Renal cortex interstitium (tissue), 11 donors: ENCODE data around the gene SLC39A6. TPM values are rescaled to one million over a fixed set of nuclear protein-coding genes. Genes with fewer than 3 reads are reported as not detected.
"Not testable (repeated sequence)": the region's sequence is repeated elsewhere in the genome, so short reads cannot be mapped to it uniquely, and the experiment has no call there.

Experiments used
- DNase-seq, 11 donors: peaks; one replicate each; pipeline ENCODE4 v3.0.0-alpha.2; 2013; ENCODE audit warnings: low read depth in 9 of 11, low spot score in 4 of 11; ENCODE audit errors: extremely low read depth in 1 of 11
- polyA plus RNA-seq, 3 donors: library from polyadenylated mRNA; unstranded; fragments of 120-200 nt; gene quantifications; one replicate each; pipeline ENCODE4 v1.2.1, GENCODE V29; 2013; ENCODE audit not compliant: insufficient read length in 3 of 3

SLC39A6 gene
- polyA plus RNA-seq, 3 donors: 72.8 to 83.8 (median 76.0) TPM

- no peak for DNase-seq
Measured at GRCh38 chr18:36114738-36115137, 14.4 kb downstream of the SLC39A6 start.

DNA sequence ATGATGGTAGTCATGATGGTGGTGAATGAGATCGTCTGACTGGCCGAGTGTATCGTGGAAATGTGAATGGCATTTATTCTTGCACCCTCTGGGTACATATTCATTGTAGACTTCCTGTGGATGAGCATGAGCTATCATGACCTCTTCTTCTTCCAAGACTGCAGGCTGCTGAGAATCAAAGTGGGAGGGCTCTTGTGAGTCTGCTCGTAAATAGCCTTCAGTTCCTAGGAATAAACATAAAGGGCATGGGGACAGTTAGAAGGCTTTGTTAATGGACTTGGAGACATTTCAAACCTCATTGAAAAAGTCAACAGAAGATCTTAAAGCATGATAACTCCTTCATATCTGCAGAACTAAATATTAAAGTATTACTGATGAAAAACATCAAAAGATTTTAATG, 14.9 kb downstream of the SLC39A6 start:
- no peak for DNase-seq

DNA sequence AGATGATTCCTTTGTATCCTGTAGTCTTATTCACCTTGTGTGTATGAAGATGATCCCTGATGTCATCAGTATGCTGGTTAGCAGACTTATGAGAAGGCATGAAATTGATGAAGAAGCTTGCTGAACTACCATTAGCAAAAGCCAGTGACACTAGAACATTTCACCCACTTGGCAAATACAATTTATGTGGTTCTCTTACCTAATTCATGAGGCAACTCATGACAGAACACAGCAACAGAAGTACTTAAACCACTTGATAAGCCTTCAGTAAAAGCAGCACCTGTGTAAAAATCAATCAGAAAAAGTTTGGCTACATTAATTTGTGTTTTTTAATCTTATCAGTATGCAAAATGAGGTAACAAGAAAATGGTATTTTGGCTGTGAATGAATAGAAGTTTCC, 16.8 kb downstream of the SLC39A6 start:
- DNase-seq: no peak

- no peak for DNase-seq
Measured at GRCh38 chr18:36109737-36110136, 19.4 kb downstream of the SLC39A6 start.

GRCh38 chr18:36108601-36109000, 20.5 kb downstream of the SLC39A6 start:
- no peak for DNase-seq

DNA sequence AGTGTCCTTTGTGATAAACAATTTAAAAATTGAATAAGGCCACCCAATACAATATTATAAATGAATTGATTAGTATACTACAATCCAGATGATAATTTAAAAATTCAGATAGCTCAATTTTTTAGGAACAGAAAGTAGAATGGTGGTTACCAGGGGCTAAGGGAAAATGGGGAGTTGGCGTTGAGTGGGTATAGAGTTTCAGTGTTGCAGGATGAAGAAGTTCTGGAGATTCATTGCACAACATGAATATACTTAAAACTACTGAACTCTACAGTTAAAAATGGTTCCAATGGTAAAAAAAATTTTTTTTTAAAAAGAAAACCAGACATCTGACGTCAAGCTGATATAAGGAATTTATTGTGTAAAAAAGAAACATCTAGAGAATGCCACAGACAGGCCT, 20.9 kb downstream of the SLC39A6 start:
- DNase-seq: no peak

GRCh38 chr18:36107477-36107876, 21.7 kb downstream of the SLC39A6 start:
- no peak for DNase-seq

- no peak for DNase-seq
Measured at GRCh38 chr18:36104749-36105148, 24.4 kb downstream of the SLC39A6 start.

DNA sequence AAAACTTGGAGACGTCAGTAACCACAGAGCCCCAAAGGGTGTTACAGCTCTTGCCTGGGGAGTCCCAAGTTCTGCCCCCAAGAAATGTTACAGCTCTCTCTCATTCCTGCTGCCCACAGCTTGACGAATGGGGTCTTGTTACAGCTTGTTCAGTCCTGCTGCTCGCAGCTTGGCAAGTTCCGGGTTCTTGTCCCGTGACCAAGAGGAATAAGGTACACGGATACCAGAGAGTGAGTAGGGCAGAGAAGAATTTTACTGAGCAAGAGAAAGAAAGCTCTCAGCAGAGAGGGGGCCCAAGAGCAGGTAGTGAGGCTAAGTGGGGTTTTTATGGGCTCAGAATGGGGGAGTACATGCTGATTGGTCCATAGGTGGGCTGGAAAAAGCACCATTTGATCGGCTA, 27.2 kb downstream of the SLC39A6 start:
- no peak for DNase-seq

GRCh38 chr18:36099311-36099710, 29.8 kb downstream of the SLC39A6 start:
- DNase-seq: no peak

- no peak for DNase-seq
Measured at GRCh38 chr18:36096955-36097354, 32.2 kb downstream of the SLC39A6 start.

- DNase-seq: peak in 6 of 11 donors; percentile 12 to 33 (median 25)
Measured at GRCh38 chr18:36095936-36096519, 33.1 kb downstream of the SLC39A6 start.

- DNase-seq: no peak
Measured at GRCh38 chr18:36094431-36094830, 34.7 kb downstream of the SLC39A6 start.

- not testable (repeated sequence) for DNase-seq
Measured at GRCh38 chr18:36092116-36092515, 37.0 kb downstream of the SLC39A6 start.

- DNase-seq: no peak
Measured at GRCh38 chr18:36089001-36089400, 40.1 kb downstream of the SLC39A6 start.

DNA sequence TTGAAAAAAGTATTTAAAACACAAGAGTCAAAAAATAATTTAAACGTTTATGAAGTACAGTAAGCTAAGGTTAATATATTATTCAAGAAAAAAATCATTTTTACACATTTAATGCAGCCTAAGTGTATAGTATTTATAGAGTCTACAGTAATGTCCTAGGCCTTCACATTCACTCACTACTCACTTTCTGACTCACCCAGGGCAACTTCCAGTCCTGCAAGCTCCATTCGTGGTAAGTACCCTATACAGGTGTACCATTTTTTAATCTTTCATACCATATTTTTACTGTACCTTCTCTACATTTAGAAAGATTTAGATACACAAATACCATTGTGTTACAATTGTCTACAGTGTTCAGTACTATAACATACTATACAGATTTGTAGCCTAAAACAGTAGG, 40.9 kb downstream of the SLC39A6 start:
- DNase-seq: no peak

DNA sequence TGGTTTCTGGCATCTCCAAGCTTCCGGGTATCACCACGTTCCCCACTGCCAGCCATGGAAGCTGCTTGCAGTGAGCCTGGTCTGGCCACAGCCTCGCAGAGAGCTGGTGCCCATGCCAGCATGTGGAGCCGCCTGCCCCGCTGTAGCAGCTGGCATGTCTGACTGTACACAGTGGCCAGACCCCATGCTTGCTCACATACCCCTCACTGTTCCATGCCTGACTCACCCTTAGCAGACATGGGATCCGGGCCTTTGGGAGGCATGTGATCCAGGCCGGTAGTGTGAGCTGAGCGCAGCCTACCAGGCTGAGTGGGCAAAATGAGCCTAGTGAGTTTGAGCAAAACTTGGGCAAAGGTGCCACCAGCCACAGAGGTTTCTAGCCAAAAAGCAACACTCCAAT, 43.0 kb downstream of the SLC39A6 start:
- DNase-seq: no peak

DNA sequence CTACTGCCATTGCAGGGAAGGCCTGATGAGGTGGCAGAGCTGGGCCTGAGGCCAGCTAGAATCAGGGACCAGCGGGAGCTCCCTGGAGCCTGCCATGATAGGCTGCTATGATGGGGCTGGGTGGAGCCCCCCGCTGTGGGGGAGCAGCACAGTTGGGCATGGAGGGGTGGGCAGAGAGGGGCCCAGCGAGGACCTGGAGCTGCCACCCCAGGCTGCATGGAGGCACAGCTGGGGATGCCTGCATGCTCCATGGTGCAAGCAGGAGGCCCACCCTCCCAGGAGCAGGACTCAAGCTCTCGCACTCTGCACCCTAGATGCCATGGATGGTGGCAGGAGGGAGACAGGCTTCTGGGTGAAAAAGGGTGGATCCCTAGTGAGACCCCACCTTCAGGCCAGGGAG, 43.9 kb downstream of the SLC39A6 start:
- DNase-seq: no peak

DNA sequence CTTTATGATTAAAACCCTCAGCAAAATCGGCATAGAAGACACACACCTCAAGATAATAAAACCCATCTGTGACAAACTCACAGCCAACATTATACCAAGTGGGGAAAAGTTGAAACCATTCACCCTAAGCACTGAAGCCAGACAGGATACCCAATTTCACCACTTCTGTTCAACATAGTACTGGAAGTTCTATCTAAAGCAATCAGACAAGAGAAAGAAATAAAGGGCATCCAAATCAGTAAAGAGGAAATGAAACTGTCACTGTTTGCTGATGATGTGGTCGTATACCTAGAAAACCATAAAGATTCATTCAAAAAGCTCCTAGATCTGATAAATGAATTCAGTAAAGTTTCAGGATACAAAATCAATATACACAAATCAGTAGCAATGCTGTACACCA, 45.4 kb downstream of the SLC39A6 start:
- DNase-seq: no peak

GRCh38 chr18:36081118-36081517, 48.0 kb downstream of the SLC39A6 start:
- not testable (repeated sequence) for DNase-seq

- no peak for DNase-seq
Measured at GRCh38 chr18:36078751-36079529, 50.2 kb downstream of the SLC39A6 start.
